Measurements from ENCODE around the gene EIF2A. TPM values are rescaled to one million over a fixed set of nuclear protein-coding genes. Genes with fewer than 3 reads are reported as not detected.

EIF2A gene
- total and polyA plus RNA-seq, 2 of the 13 experiments (the other 11 are each of a cell fraction or from before 2014, with no cell fraction given), result 124 to 139 TPM

DNA sequence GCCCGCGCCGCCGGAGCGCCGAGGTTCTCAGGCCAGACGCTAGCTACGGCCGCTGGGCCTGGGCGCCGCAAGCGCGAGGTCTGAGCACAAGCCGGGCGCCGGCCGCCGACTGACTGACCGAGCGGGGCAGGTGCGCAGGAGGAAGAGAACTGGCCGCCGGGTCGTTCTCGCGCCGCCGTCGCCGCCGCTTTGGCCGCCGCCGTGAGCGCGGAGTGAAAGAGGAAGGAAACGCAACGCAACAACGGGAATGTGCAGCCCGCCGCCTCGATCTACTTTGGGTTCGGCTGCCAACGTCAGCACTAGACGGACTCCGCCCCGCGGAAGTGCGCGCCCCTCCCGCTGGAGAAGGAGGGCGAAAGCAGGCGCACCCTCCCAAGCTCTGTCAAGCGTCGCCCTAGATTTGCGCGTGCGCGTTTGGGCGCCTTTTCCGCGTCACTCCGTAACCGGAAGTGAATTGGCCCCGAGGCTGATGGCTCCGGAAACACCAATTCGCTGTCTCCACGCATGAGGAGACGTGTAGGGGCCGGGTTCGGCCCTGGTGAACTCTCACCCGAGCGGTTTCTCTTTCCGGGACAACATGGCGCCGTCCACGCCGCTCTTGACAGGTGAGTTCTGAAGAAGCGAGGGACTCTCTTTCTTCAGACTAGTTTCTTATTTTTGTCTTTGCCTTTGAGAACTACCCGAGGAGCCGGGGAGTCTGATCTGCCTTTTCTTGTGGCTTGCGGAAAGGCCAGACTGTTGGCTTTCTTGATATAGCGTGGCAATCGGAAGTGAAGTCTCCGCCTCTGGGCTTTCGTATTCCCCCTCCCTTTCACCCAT, at the start of gene EIF2A, which contains the start of gene SERP1 (continued):
- TF ChIP-seq HNRNPH1 (optimal IDR thresholded peaks at IDR 0.05; ENCODE audit: low read depth, low read length), result no peak
- 0 out of 2 replicates have a peak, but pooled peaks have one; percentile 84 for TF ChIP-seq ZNF550 (CRISPR knock-in tag; IDR thresholded peaks at IDR 0.05; ENCODE audit: borderline replicate concordance)
- no peak for TF ChIP-seq AFF4 (CRISPR knock-in tag; IDR thresholded peaks at IDR 0.05)
- TF ChIP-seq FLYWCH1 (CRISPR knock-in tag; IDR thresholded peaks at IDR 0.05), result no peak
- TF ChIP-seq, protein P1, sequence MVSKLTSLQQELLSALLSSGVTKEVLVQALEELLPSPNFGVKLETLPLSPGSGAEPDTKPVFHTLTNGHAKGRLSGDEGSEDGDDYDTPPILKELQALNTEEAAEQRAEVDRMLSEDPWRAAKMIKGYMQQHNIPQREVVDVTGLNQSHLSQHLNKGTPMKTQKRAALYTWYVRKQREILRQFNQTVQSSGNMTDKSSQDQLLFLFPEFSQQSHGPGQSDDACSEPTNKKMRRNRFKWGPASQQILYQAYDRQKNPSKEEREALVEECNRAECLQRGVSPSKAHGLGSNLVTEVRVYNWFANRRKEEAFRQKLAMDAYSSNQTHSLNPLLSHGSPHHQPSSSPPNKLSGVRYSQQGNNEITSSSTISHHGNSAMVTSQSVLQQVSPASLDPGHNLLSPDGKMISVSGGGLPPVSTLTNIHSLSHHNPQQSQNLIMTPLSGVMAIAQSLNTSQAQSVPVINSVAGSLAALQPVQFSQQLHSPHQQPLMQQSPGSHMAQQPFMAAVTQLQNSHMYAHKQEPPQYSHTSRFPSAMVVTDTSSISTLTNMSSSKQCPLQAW (CRISPR knock-in tag; IDR thresholded peaks at IDR 0.05), result peak; percentile 88
- peak; percentile 94 for TF ChIP-seq AGO2 (optimal IDR thresholded peaks at IDR 0.05; ENCODE audit: low read depth, low read length)
- no peak for TF ChIP-seq ZNF326 (CRISPR knock-in tag; IDR thresholded peaks at IDR 0.05; ENCODE audit: borderline replicate concordance)
- TF ChIP-seq NONO (IDR thresholded peaks at IDR 0.05), result no peak
- peak; percentile 94 for TF ChIP-seq NONO (CRISPR knock-in tag; conservative IDR thresholded peaks at IDR 0.05)
- TF ChIP-seq BRD4 (CRISPR knock-in tag; IDR thresholded peaks at IDR 0.05), result no peak; the same call in 1 of the 2 replicates
- TF ChIP-seq, protein P2, sequence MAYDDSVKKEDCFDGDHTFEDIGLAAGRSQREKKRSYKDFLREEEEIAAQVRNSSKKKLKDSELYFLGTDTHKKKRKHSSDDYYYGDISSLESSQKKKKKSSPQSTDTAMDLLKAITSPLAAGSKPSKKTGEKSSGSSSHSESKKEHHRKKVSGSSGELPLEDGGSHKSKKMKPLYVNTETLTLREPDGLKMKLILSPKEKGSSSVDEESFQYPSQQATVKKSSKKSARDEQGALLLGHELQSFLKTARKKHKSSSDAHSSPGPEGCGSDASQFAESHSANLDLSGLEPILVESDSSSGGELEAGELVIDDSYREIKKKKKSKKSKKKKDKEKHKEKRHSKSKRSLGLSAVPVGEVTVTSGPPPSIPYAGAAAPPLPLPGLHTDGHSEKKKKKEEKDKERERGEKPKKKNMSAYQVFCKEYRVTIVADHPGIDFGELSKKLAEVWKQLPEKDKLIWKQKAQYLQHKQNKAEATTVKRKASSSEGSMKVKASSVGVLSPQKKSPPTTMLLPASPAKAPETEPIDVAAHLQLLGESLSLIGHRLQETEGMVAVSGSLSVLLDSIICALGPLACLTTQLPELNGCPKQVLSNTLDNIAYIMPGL (CRISPR knock-in tag; IDR thresholded peaks at IDR 0.05; ENCODE audit: borderline replicate concordance in 1 of 2, low read depth in 1 of 2), result peak; percentile 81 to 95; a peak in 3 of 4 replicates
- TF ChIP-seq, protein P3, sequence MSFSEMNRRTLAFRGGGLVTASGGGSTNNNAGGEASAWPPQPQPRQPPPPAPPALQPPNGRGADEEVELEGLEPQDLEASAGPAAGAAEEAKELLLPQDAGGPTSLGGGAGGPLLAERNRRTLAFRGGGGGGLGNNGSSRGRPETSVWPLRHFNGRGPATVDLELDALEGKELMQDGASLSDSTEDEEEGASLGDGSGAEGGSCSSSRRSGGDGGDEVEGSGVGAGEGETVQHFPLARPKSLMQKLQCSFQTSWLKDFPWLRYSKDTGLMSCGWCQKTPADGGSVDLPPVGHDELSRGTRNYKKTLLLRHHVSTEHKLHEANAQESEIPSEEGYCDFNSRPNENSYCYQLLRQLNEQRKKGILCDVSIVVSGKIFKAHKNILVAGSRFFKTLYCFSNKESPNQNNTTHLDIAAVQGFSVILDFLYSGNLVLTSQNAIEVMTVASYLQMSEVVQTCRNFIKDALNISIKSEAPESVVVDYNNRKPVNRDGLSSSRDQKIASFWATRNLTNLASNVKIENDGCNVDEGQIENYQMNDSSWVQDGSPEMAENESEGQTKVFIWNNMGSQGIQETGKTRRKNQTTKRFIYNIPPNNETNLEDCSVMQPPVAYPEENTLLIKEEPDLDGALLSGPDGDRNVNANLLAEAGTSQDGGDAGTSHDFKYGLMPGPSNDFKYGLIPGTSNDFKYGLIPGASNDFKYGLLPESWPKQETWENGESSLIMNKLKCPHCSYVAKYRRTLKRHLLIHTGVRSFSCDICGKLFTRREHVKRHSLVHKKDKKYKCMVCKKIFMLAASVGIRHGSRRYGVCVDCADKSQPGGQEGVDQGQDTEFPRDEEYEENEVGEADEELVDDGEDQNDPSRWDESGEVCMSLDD (CRISPR knock-in tag; IDR thresholded peaks at IDR 0.05; ENCODE audit: borderline replicate concordance), result 0 out of 2 replicates have a peak, but pooled peaks have one; percentile 39
- no peak for TF ChIP-seq EZH2 (conservative IDR thresholded peaks at IDR 0.05; ENCODE audit: low read depth, low read length)
- TF ChIP-seq, protein P4, sequence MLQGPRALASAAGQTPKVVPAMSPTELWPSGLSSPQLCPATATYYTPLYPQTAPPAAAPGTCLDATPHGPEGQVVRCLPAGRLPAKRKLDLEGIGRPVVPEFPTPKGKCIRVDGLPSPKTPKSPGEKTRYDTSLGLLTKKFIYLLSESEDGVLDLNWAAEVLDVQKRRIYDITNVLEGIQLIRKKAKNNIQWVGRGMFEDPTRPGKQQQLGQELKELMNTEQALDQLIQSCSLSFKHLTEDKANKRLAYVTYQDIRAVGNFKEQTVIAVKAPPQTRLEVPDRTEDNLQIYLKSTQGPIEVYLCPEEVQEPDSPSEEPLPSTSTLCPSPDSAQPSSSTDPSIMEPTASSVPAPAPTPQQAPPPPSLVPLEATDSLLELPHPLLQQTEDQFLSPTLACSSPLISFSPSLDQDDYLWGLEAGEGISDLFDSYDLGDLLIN (CRISPR knock-in tag; IDR thresholded peaks at IDR 0.05; ENCODE audit: borderline replicate concordance), result no peak
